Skin of body (tissue), 2 donors: ENCODE data around the gene LRP1. TPM values are rescaled to one million over a fixed set of nuclear protein-coding genes. Genes with fewer than 3 reads are reported as not detected.

Experiments
- DNase-seq: peaks from one replicate; lab custom pipeline; 2025; lab: John Stamatoyannopoulos, UW
- total RNA-seq: library from RNA; depleted of rRNA; stranded (reverse); fragments of >200 nt; gene quantifications from one replicate; pipeline ENCODE4 v1.2.3, GENCODE V29; 2014

LRP1 gene
- total RNA-seq, 1 donor from 2014 or later = 149 TPM

GRCh38 chr12:57234233-57234570, 105.9 kb downstream of the LRP1 start:
- DNase-seq = no peak

- no peak for DNase-seq
Measured at GRCh38 chr12:57234571-57235016, 106.3 kb downstream of the LRP1 start.

- DNase-seq = no peak
Measured at GRCh38 chr12:57235017-57235727, 106.9 kb downstream of the LRP1 start.

GRCh38 chr12:57235728-57236131, 107.4 kb downstream of the LRP1 start:
- DNase-seq = no peak

GRCh38 chr12:57236201-57236924, 108.1 kb downstream of the LRP1 start:
- no peak for DNase-seq

- no peak for DNase-seq
Measured at GRCh38 chr12:57236925-57237595, 108.8 kb downstream of the LRP1 start.

- DNase-seq = no peak
Measured at GRCh38 chr12:57237596-57237931, 109.3 kb downstream of the LRP1 start.

GRCh38 chr12:57237932-57238853, 109.9 kb downstream of the LRP1 start:
- DNase-seq = no peak

GRCh38 chr12:57238854-57239554, 110.7 kb downstream of the LRP1 start:
- DNase-seq = peak; percentile 79

GRCh38 chr12:57239587-57240065, 111.3 kb downstream of the LRP1 start:
- DNase-seq = no peak

GRCh38 chr12:57240066-57240921, 112.0 kb downstream of the LRP1 start:
- DNase-seq = no peak

- no peak for DNase-seq
Measured at GRCh38 chr12:57240926-57241401, 112.7 kb downstream of the LRP1 start.

GRCh38 chr12:57241402-57242310, 113.4 kb downstream of the LRP1 start:
- no peak for DNase-seq

- no peak for DNase-seq
Measured at GRCh38 chr12:57242329-57242690, 114.0 kb downstream of the LRP1 start.

- no peak for DNase-seq
Measured at GRCh38 chr12:57242691-57243454, 114.6 kb downstream of the LRP1 start.

GRCh38 chr12:57243521-57244311, 115.4 kb downstream of the LRP1 start:
- peak; percentile 67 for DNase-seq

GRCh38 chr12:57244312-57244696, 116.0 kb downstream of the LRP1 start:
- no peak for DNase-seq
